ENCODE measurements around the gene ZC3H7A. TPM values are rescaled to one million over a fixed set of nuclear protein-coding genes. Genes with fewer than 3 reads are reported as not detected.

ZC3H7A gene
- total RNA-seq, 1 experiment from 2014 or later: 63.5 TPM

DNA sequence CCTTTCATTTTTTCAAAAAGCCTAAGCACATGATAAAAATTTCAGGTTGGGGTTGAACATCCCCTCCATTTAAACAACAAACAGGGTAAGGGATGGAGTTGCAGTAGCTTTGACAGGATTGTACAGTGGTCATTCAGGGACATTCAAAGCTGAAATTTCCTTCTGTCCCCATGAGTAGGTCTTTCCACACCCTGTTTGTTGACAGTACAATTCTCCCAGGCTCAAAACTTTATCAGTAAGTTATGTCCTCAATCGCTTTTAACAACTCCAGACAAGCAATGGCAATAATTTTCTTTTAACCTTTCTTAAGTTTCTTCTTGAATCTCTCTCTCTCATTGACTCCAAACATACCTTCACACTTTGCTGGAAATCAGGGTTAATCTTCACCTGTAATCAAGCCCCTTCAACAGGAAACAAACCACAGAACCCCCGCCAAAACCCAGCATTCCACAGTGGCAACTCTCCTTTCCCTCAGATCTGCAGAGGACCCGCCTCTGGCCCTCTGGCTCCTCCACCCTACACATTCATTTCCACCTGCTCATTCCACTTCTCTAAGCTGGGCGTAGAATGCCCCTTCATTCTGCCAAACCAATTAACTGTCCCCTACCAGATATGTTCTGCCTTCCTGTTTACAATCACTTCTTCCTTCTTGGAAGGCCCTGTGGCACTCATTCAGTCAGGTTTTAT lies 75.1 kb downstream of the ZC3H7A start:
- TF ChIP-seq, protein P1, sequence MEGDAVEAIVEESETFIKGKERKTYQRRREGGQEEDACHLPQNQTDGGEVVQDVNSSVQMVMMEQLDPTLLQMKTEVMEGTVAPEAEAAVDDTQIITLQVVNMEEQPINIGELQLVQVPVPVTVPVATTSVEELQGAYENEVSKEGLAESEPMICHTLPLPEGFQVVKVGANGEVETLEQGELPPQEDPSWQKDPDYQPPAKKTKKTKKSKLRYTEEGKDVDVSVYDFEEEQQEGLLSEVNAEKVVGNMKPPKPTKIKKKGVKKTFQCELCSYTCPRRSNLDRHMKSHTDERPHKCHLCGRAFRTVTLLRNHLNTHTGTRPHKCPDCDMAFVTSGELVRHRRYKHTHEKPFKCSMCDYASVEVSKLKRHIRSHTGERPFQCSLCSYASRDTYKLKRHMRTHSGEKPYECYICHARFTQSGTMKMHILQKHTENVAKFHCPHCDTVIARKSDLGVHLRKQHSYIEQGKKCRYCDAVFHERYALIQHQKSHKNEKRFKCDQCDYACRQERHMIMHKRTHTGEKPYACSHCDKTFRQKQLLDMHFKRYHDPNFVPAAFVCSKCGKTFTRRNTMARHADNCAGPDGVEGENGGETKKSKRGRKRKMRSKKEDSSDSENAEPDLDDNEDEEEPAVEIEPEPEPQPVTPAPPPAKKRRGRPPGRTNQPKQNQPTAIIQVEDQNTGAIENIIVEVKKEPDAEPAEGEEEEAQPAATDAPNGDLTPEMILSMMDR (conservative IDR thresholded peaks at IDR 0.05): no peak
- no peak for TF ChIP-seq EZH2 (IDR thresholded peaks at IDR 0.05; ENCODE audit: low read depth)
- CTCF ChIA-PET: no interaction called here
- no peaks in the 10 kb centered on the region for H3K27me3 ChIP-seq (ENCODE audit: insufficient read depth, low read depth)
- peaks cover 11% of the 10 kb centered on the region; the same call in 1 of the 2 replicates for H3K36me3 ChIP-seq (ENCODE audit: low read depth)
- H3K4me1 ChIP-seq (replicated peaks; ENCODE audit: insufficient read depth): no peaks in the 10 kb centered on the region
- no peaks in the 10 kb centered on the region for H3F3A ChIP-seq (ENCODE audit: insufficient read depth, low read depth)
- no peak overlapping the region for H3K27ac ChIP-seq
- no peaks in the 10 kb centered on the region for H3K79me2 ChIP-seq (ENCODE audit: low read depth)
- no peak overlapping the region for H2AFZ ChIP-seq
- H3K9me3 ChIP-seq (ENCODE audit: insufficient read depth, low read depth): no peaks in the 10 kb centered on the region
- no peak for DNase-seq
- H3K4me2 ChIP-seq: no peak overlapping the region
- POLR2A ChIA-PET (ENCODE audit: unreplicated experiment): no interaction called here
- H3K4me3 ChIP-seq: no peak overlapping the region
- intact Hi-C loops (cut with micrococcal nuclease; ENCODE audit: unreplicated experiment): no loop called here
- BruUV-seq (replicated peaks): no TSS peak
- H4K20me1 ChIP-seq (ENCODE audit: insufficient read depth): peaks cover 8% of the 10 kb centered on the region; the same call in 1 of the 2 replicates
- H3K9me2 ChIP-seq (ENCODE audit: insufficient read depth): no peaks in the 10 kb centered on the region

DNA sequence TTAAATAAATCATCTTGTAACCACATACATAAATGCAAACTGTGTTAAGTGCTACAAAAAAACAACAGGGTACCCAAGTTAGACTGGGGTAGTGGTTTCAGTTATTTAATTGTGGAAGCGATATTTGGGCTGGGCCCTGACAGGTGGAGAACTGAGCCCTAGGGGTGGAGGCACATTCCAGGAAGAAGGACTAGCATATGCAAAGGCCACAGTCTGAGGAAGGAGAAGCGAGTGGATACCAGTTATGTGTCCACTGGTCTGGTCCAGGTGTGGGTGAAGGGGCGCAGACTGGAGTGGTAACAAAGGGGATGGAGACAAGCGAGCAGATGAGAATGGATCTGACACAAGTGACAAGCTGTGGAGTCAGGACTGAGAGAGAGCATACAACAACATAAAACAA lies 77.3 kb downstream of the ZC3H7A start:
- Histone ChIP-seq H2AFZ (no peak overlapping the region), H3K4me3 (no peak overlapping the region), H3K4me1 (replicated peaks; ENCODE audit: insufficient read depth) (no peaks in the 10 kb centered on the region), H3F3A (ENCODE audit: insufficient read depth, low read depth) (peaks cover 7% of the 10 kb centered on the region; the same call in 1 of the 2 replicates), H3K4me2 (no peak overlapping the region), H3K79me2 (ENCODE audit: low read depth) (no peaks in the 10 kb centered on the region), H3K27me3 (ENCODE audit: insufficient read depth, low read depth) (no peaks in the 10 kb centered on the region), H3K27ac (no peak overlapping the region), H3K9me2 (ENCODE audit: insufficient read depth) (no peaks in the 10 kb centered on the region), H4K20me1 (ENCODE audit: insufficient read depth) (peaks cover 8% of the 10 kb centered on the region; the same call in 1 of the 2 replicates), H3K9me3 (ENCODE audit: insufficient read depth, low read depth) (no peaks in the 10 kb centered on the region), H3K36me3 (ENCODE audit: low read depth) (0 out of 2 replicates have a peak, but pooled peaks cover 4% of the 10 kb centered on the region)
- ChIA-PET CTCF (no interaction called here), POLR2A (ENCODE audit: unreplicated experiment) (no interaction called here)
- no peak for TF ChIP-seq EZH2 (IDR thresholded peaks at IDR 0.05; ENCODE audit: low read depth)
- TF ChIP-seq, protein P1 (conservative IDR thresholded peaks at IDR 0.05): no peak
- intact Hi-C loops (cut with micrococcal nuclease; ENCODE audit: unreplicated experiment): loop anchor here (10.0 kb wide), 1 partner anchor 185 kb away; no protein-coding TSS in a partner anchor
- no TSS peak for BruUV-seq (replicated peaks)
- no peak for DNase-seq

DNA sequence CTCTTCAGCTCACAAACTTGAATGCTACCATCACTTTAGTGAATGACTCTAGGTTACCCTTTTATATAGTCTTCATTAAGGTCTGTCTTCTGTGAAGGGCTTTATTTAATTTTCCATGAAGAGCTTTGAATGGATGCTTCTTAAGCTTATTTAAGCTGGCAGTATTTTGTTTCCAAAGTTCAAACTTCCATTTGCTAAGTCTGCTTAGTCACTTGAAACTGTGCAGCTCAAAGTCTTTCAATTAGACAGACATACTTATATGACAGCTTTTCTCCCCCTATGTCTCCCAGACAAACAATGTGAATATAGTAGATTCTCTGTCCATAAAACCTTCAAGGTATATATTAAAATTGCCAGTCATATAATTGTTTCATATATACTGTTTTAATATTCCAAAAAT lies 77.9 kb downstream of the ZC3H7A start:
- no peak for TF ChIP-seq EZH2 (IDR thresholded peaks at IDR 0.05; ENCODE audit: low read depth)
- TF ChIP-seq, protein P1 (conservative IDR thresholded peaks at IDR 0.05): no peak
- no peak overlapping the region for H3K27ac ChIP-seq
- 0 out of 2 replicates have a peak, but pooled peaks cover 4% of the 10 kb centered on the region for H3K36me3 ChIP-seq (ENCODE audit: low read depth)
- H4K20me1 ChIP-seq (ENCODE audit: insufficient read depth): peaks cover 10% of the 10 kb centered on the region; the same call in 1 of the 2 replicates
- no peaks in the 10 kb centered on the region for H3K4me1 ChIP-seq (replicated peaks; ENCODE audit: insufficient read depth)
- ChIA-PET POLR2A (ENCODE audit: unreplicated experiment) (no interaction called here), CTCF (no interaction called here)
- no peak overlapping the region for H3K4me3 ChIP-seq
- no peaks in the 10 kb centered on the region for H3K9me2 ChIP-seq (ENCODE audit: insufficient read depth)
- no peaks in the 10 kb centered on the region for H3K79me2 ChIP-seq (ENCODE audit: low read depth)
- no peak overlapping the region for H3K4me2 ChIP-seq
- no TSS peak for BruUV-seq (replicated peaks)
- H2AFZ ChIP-seq: no peak overlapping the region
- H3K27me3 ChIP-seq (ENCODE audit: insufficient read depth, low read depth): no peaks in the 10 kb centered on the region
- H3K9me3 ChIP-seq (ENCODE audit: insufficient read depth, low read depth): no peaks in the 10 kb centered on the region
- DNase-seq: no peak
- peaks cover 9% of the 10 kb centered on the region; the same call in 1 of the 2 replicates for H3F3A ChIP-seq (ENCODE audit: insufficient read depth, low read depth)
- intact Hi-C loops (cut with micrococcal nuclease; ENCODE audit: unreplicated experiment): loop anchor here (10.0 kb wide), 1 partner anchor 184 kb away; no protein-coding TSS in a partner anchor
